ENCODE measurements around the gene PRKCH.

- TF ChIP-seq PATZ1 (CRISPR knock-in tag; IDR thresholded peaks at IDR 0.05; ENCODE audit: borderline replicate concordance) (no peak), TSHZ2 (CRISPR knock-in tag; IDR thresholded peaks at IDR 0.05) (peak; percentile 41; the same call in 1 of the 2 replicates), ARNTL (CRISPR knock-in tag; IDR thresholded peaks at IDR 0.05; ENCODE audit: borderline replicate concordance, low read depth) (no peak), CSRNP3 (CRISPR knock-in tag; IDR thresholded peaks at IDR 0.05) (no peak), RARB (CRISPR knock-in tag; IDR thresholded peaks at IDR 0.05) (no peak), SNAI2 (CRISPR knock-in tag; IDR thresholded peaks at IDR 0.05) (no peak), POU6F1 (CRISPR knock-in tag; IDR thresholded peaks at IDR 0.05; ENCODE audit: borderline replicate concordance, low read depth) (no peak), ZFP3 (CRISPR knock-in tag; IDR thresholded peaks at IDR 0.05) (0 out of 2 replicates have a peak, but pooled peaks have one; percentile 14), ZFP30 (CRISPR knock-in tag; IDR thresholded peaks at IDR 0.05) (no peak), ZC3H10 (CRISPR knock-in tag; IDR thresholded peaks at IDR 0.05) (no peak), BACH2 (CRISPR knock-in tag; IDR thresholded peaks at IDR 0.05; ENCODE audit: borderline replicate concordance) (no peak), ISL1 (CRISPR knock-in tag; IDR thresholded peaks at IDR 0.05) (no peak), ZNF8 (CRISPR knock-in tag; IDR thresholded peaks at IDR 0.05) (no peak)
These were observed 140.5 kb downstream of the PRKCH start for GRCh38 chr14:61461808-61462275.

Measured in SK-N-SH treated with all-trans-retinoic acid at 6 μM for 48 hours (cell line).